Stimulated activated naive CD4-positive, alpha-beta T cell treated with Interleukin-2 at 50 U/mL for 16 hours (primary cell): ENCODE measurements around the gene SP100.
"Not testable (repeated sequence)": the region's sequence is repeated elsewhere in the genome, so short reads cannot be mapped to it uniquely, and the experiment has no call there.

Source experiments
- DNase-seq: peaks from one replicate; lab custom pipeline; 2025; lab: John Stamatoyannopoulos, UW

Gene SP100

DNA sequence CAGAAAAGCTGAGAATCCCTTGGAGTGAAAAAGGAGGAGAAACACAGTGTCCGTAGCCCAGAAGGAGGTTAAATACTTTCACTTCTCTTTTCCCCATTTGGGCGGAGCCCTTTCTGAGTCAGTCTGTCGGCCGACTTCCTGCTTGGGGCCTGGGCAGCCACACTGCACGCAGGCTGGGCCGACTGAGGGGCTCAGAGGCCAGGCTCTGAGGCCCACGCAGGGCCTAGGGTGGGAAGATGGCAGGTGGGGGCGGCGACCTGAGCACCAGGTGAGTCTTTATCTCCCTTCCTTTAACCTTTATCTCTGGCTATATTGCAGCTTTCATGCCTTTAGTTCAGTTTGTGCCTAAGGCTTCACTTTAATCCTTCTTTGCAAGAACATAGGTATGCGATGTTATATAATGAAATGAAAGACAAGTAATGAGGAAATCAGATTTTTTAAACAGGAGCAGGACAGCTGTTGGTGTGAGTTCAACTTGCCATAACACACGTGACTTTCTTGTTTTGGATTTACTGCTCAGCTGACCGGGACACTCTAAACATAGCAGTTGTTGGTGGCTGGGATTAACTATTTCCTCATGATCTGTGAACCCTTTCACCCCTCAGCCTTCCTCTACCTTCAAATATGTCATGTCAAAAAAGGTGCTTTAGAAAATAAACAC, at the start of gene SP100:
Gene SP100, plus strand, starts transcription at position 141 of the 661 bp plus-strand sequence. Its CDS starts 96 bp downstream, at position 237.
- peak; percentile 65 for DNase-seq

DNA sequence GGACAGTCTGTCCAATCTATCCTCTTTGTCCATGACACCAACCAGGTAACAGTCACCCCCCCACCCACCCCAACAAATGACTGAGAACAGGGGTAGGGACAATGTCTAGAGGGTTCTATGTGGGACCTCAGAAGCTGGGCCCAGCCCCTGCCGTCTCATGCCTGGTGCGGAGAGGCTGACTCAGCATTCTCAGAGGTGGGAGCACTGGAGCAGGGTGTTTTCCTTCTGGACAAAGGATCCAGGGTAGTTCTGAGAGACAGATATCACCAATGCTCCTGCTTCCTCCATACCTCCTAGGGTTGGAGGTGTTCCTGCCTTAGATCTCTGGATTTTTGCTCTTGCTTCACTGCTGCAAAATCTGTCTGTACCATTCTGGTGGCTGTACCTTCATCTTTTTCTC, 33.9 kb upstream of the SP100 start:
- no peak for DNase-seq

DNA sequence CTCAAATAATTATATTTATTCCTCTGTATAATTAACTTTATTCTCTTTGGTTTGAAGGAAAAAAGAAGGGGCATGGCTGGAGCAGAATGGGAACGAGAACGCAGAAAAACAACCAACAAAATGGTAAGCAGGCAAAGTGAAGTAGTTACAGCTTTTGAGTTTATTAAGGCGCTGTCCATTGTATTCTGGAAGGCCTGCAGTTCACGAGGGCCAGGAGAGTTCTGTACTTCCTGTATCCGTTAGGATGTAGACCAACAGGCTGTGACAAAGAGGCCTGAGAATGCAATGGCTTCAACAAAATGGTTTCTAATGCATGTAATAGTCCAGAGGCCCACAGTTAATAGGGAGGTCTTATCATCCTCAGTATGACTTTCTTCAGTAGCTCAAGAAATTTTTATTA, 32.5 kb upstream of the SP100 start:
- no peak for DNase-seq

DNA sequence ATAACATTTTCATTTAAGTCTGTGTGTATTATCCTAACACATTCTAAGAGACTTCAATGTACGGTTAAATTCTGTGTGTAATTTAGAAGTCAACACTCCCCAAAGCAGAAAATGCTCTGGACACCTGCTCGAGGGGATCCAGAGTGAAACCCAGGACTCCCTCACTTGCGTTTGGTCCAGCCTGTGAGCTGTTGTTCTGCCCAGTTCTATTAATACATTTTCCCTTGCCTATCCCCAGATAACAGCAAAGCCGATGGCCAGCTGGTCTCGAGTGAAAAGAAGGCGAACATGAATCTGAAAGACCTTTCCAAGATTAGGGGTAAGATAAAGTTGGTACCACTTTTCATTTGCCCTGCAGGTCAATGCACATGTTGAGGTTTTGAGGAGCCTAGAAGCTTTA, 31.0 kb upstream of the SP100 start:
- DNase-seq, result no peak

DNA sequence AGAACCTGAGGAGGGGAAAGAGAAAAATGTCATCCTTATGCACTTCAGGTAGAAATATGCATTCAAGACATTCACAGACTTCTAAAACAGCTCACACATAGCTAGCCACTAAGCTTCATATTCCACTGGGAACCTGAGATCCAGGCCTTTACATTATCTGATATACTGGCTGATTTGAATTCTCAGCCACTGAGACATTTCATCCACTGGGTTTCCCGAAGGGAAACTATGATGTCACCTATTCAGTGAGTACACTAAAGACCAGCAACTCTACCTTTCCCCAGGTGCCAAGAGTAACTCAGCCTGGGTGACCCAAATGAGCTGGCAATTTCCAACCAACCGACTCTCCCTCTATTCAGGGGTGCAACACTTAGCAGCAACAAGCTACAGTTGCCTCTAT, 21.7 kb upstream of the SP100 start:
- no peak for DNase-seq

DNA sequence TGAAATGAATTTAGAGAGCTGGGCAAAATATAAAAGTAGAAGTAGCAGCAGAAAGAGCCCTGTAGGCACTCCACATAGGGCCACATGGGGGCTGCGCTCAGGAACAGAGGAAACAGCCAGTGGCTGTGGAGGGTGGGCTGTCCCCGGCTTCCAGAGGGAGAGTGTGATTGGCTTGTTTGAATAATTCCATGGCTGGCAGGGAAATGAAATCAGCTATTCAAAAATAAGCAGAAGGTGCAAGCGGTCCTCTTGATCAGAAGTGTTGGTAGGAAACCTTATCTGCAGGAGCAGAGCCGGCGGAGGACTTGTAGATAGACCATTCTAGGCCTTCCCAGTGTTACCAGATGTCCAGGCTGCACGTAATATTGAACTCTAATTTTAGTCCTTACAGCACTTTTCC, 17.3 kb upstream of the SP100 start:
- not testable (repeated sequence) for DNase-seq

DNA sequence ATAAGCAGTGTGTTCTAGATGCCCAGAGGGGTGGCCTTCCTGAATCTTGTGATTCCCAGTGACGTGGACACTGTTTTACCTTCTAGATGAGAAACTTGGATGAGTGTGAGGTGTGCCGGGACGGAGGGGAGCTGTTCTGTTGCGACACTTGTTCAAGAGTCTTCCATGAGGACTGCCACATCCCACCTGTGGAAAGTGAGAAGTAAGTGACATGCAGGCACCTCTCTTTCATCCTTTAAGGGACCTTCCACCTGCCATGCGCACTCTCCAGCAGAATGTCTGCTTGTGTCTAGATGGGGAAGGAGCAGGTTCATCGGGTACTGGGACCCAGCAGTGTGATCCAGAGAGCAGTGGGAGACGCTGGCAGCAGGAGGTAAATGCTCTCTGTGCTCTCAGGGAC, 16.0 kb upstream of the SP100 start:
- no peak for DNase-seq

DNA sequence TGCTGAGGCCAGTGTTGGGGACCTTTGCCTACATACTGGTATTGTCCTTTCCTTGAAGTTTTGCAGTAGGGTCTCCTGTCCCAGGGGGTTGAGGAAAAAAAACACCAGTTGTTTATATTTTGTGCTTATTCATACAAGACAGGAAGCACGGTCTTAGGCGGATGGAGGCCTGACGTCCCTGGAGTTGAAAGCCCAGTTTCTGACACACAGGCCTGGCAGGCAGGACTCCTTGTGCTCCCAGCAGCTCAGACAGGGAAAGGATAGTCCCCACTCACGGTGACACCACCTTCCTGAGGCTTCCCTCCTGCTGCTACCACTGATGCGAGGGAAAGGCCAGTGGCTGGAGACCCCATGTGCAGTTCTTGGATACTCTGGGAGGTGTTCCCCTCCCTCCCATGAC, 15.5 kb upstream of the SP100 start:
- DNase-seq, result no peak

DNA sequence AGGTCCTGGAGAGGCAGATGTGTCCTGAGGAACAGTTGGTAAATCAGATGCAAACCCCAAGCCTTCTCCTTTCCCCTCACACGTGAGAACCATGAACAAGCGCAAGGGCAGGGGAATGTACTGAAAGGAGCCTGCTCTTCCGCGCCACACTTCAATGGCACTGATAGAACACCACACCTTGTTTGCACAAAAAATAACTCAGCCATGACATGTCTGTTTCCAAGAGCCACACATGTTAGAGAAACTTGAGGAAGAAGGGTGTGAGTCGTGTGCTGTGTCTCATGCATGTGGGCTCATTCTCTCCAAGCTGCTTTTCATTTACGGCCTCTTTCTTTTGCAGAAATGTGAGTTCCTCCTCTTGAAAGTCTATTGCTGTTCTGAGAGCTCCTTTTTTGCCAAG, 15.0 kb upstream of the SP100 start:
- DNase-seq, result not testable (repeated sequence)

DNA sequence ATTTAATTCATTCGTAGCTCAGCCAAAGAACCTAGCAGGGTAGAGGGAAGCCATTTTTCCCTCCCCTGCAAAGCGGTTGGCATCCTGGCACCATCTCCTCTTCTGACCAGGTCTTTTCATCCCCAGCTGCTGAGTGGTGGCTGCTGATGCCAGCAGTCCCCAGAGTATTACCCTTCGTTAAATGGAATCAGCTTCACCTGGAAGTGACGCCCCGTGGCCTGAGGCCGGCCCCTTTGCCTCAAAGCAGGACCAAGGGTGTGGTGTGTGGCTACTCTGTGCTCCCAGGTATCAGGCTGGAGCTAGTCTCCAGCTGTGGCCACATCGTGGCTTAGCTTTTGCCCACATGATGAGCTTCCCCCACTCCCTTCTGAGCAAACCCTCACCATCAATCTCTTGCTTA, 12.3 kb upstream of the SP100 start:
- no peak for DNase-seq

DNA sequence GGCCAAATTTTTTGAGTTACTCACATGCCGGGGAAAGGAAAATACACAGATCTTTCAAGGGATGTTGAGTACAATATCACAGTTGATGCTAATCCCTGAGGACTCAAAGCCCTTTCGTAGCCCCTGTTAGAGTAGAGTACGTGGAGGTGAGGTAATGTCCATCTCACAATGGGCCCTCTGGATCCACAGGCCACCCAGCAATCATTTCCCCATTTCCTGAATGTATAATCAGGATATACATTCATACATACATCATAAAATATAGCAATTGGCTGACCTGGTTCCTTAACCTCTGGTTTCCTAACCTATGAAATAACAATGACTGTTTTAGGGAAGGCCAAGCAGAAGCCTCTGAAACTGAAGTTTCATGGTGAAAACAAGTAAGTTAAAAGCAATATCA, 10.2 kb upstream of the SP100 start:
- no peak for DNase-seq

DNA sequence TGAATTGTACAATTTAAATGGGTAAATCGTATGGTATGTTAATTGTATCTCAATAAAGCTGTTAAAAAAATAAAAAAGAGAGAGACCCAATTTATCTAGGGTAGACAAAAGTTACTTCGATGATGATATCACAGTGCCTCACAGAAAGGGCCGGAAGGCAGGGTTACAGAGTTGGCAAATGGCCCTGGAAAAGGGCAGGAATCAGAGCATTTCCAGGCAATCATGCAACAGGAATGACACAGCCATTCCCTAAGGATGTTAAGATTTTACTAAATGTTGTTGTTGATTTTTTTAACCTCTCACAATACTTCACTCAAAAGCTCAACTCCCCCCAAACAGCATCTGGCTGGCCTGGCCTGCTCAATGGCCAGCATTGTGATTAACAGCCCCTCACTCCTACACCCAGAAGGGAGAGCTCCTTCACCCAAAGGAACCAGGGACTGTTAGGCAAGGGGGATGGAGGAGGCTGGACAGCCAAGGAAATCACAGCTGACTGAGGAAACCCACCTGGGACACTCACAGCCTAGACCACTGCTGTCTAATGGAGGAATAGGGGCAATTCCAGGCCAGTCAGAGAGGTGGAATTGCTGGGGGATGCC, 7.7 kb upstream of the SP100 start:
- DNase-seq, result no peak

DNA sequence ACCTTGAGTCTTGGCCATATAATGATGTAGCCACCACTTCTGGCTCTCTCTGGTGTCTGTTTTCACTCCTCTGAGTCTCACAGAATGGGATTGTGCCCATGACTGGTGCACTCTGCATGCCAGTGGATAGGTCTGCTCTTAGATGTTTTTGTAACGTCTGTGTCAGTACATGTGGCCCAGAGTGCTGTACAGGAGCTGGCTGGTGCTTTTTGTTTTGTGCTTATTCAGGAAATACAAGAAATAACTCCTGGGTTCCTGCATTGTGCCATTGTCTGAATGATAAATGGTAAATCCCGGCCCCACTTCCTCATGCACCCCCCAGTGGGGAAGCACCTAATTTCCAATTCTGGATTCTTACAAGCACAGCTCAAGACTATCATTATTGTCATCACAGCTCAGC, 6.7 kb upstream of the SP100 start:
- DNase-seq, result not testable (repeated sequence)

DNA sequence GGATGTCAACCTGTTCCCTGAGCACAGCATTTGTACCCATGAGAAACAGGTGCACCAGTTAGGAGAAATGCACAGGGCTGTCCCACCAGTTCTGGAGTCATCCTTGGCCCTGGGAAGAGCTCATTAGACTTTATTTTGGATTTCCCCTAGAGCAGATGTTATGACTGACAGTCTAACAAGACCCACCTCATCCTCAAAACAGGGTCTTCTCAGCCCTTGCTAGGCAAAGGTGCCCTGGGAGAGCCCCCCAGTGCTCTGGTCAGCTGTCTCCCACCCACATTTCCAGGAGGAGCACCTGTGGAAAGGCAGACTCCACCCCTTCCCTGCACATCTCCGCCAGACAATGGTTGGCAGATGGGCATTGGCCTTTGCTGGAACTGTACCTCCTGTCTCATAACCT, 5.7 kb upstream of the SP100 start:
- DNase-seq, result no peak

DNA sequence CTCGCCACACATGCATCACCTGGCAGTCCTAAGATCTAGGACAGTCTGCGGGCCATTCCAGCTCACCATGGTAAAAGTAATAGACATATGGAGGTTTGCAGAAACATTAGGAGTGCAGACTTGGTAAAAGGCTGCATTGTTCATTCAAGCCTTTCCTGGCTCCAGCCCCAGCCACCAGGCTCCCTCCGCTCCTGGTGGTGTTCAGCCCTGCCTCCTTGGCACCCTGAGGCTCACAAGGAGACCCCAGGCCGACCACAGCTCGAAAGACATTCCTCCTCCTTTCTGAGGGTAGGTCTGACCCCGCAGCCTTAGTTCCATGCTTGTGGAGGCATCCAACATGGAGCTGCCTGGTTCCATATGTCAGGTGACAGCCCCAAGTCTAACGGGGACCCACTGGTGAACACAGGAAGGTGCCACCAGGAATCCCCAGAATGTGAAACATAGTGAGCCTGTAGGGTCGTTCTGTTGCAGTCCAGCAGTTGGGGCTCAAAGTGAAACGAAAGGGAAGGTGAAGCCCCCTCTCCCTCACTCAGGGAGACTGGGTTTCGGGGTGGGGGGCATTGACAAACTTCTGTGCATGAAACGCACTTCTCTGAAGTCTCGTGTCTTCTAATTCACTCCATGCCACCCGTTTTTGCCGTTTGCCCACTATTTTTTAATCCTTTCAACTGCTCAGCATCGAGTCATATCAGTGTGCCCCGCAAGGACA, 5.0 kb upstream of the SP100 start:
- DNase-seq, result no peak

DNA sequence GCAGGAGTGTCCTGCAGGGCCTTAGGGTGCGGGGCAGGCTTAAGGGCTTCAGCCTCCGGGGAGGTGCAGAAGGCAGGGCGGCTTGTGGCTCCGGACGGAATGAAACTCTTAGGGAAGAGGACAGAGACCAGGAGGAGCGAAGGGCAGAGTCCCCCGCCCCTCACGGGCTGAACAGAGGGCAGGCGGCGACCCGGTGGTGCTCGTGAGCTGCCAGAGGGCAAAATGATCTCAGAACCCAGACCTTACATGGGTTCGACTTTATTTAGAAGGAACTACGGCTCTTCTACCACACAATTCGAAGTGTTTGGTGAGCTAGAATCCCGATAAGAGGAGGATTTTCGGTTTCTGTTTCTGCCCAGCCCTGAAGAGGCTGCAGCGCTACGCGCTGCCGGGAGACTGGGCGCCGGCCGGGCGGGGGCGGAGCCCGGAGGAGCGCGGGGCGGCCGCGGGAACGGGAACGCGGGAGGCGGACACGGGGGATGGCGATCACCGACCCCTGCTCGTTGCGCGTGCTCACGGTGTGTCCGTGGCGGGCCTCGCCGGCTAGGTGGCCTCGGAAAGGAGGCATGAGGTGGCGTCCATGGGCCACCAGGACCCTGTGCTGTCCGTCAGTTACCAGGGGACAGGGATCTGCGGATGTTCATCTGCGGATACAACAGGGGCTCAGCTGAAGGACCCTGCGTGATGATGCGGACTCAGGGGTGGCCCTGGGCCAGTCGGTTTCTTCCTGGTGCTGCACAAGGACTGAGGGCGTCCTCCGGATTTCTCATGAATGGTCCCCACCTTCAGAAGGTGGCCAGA, 4.2 kb upstream of the SP100 start:
- DNase-seq, result peak; percentile 46

DNA sequence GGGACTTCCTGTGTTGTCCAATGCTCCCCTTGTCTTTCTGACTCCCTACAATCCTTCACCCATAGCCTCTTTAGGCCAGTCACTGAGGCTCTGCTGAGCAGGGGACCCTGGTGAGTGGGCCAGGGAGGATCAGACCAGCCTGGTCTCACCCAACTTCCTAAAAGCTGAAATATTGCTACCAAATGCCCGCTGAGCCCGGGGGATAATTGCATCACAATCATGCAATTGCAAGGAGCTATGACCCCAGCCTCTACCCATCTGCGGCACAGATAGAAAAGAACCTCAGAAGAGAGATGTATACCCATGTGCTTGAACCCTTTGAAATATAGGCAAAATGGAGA, 3.7 kb upstream of the SP100 start:
- DNase-seq, result no peak

DNA sequence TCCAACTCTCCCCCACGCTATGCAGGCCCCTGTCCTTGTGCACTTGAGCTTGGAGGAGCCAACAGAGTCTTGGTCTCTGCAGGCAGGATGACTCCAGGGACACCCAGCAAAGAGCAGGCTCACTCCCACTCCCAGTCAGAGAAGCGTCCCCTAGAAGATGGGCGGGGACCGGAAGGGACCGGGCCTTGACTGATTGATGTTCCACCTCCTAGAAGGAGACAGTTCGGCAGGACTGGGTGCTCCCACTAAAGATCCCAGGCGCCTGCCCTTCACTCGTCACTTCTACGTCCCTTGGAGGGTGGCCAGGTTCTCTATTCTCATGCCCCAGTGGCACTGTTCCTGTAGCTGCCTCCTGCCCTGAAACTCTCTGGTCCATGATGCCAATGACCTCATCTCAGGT, 3.2 kb upstream of the SP100 start:
- no peak for DNase-seq

DNA sequence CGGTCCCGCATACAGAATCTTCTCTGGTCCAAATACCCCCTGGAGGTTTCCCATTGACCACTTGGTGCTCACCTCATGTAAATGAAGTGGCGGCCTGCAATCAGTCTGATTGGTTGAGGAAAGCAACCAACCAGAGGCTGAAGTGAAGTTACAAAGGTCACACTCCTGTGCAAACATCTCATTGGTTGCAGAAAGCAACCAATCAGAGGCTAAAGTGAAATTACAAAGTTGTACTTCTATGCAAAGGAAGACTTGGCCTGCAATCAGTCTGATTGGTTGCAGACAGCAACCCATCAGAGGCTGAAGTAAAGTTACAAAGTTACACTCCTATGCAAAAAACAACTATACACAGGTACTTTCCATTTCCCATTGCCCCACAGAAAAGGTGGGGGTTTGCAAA, 2.5 kb upstream of the SP100 start:
- DNase-seq, result no peak

DNA sequence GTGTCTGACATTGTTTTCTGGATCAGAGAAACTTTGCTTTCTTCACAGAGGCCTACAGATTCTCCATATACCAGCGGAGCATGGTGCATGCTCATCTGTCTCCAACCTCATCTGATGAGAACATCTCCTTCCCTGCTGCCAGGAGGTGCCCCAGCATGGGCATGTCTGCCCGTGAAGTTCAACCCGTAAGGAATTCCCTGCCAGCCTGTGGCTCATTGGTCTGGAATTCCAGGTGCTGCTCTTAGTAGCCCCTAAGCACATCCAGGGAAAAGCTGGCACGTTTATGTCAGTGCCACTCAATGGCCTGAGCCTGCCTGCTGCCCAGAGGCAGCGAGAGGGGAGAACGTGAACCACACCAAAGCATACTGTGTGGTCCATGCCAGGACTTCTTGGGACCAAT, 1.7 kb upstream of the SP100 start:
- no peak for DNase-seq

DNA sequence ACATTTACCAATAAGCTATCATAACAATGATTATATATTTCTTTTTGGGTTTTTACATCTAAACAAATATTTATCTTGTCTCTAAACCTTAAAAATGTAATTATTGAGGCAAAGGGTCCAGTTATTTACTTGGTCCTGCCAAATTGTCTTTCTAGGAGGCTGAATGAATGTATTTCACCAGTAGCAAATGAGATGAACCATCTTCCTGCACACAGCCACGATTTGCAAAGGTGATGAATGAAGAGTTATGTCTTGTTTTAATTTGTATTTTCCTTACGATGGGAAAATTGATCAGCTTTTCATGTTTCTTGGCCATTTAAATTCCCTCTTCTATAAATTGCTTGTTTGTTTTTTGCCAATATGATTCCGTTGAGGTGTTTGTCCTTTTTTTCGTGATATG, 1.4 kb downstream of the SP100 start:
- no peak for DNase-seq

DNA sequence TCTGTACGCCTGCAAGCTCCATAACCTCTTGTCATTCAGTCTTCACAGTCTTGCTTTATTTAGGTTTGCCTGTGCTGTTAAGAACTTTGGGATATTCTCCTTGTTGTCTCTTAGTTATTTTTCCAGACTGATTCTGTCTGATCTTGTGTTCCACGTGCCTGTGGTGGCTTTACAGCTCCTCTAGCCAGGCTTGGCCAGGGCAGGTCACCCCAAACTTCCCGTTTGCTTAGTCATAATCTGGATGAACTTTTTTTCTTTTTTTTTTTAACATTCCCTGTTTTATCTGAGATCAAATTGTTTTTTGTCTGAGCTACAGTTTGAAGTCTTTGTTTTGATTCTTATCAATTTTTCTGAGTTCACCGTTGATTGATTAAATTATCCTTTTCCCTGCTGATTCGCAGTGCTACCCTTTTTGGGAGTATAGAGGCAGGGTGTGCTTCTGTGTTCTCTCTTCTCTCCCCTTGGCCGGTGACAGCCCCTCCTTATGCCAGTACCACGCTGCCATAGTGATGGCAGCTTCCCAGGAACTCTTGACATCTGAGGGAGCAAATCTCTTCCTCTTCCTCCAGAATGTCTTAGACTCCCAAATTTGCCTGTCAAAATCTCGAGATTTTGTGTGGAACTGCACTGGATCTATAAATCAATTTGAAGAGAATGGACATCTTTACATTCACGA, 2.5 kb downstream of the SP100 start:
- no peak for DNase-seq
